Upper lobe of right lung (tissue), 1 donor: Measurements from ENCODE around the gene C3orf70. TPM values are rescaled to one million over a fixed set of nuclear protein-coding genes. Genes with fewer than 3 reads are reported as not detected.

Experiments
- ATAC-seq: fragments of 200-7000 bp; cut with Tn5 transposase; one replicate; pipeline ENCODE4 v1.9.1; 2020; ENCODE audit warnings: mild to moderate bottlenecking, moderate library complexity
- DNase-seq: peaks from one replicate; pipeline ENCODE4 v3.0.0-alpha.2; 2020
- H3K27ac ChIP-seq: fragments of 200-600 bp; one replicate; pipeline ENCODE4 v1.8.0; 2022
- H3K27me3 ChIP-seq: fragments of 200-600 bp; one replicate; pipeline ENCODE4 v1.8.0; 2022; ENCODE audit warnings: mild to moderate bottlenecking
- H3K36me3 ChIP-seq: fragments of 200-600 bp; one replicate; pipeline ENCODE4 v1.8.0; 2022
- H3K4me1 ChIP-seq: fragments of 200-600 bp; one replicate; pipeline ENCODE4 v1.8.0; 2022
- H3K4me3 ChIP-seq: fragments of 200-600 bp; one replicate; pipeline ENCODE4 v1.8.0; 2022; ENCODE audit warnings: mild to moderate bottlenecking
- H3K9me3 ChIP-seq: fragments of 200-600 bp; one replicate; pipeline ENCODE4 v1.8.0; 2022
- CTCF ChIP-seq: fragments of 200-600 bp; IDR thresholded peaks from one replicate; pipeline ENCODE4 v1.8.0; 2022; ENCODE audit warnings: antibody characterized with exemption
- intact Hi-C: fragments of 100-400 bp; cut with DNase I; formaldehyde crosslinking; loops from one replicate; pipeline ENCODE4 v1.11.0; 2022
- total RNA-seq: library from RNA; stranded (reverse); fragmentation: NEBNext Ultra II Directional; extraction: Animal tissue kit (Norgen Biotek cat#: 25700); gene quantifications from one replicate; pipeline ENCODE4 v1.2.1, GENCODE V29; 2021
- donor health status: DM: no; HTN: yes; CAD: no; lungs with severe emphysema.

C3orf70 gene
- total RNA-seq, 1 donor from 2014 or later: 4.1 TPM

GRCh38 chr3:185082829-185083228 is 70.0 kb downstream of the C3orf70 start:
- H3K4me1 ChIP-seq: no peaks in the 10 kb centered on the region
- no peaks in the 10 kb centered on the region for H3K9me3 ChIP-seq
- H3K36me3 ChIP-seq: no peaks in the 10 kb centered on the region
- ATAC-seq (no peak), DNase-seq (no peak)
- no peak overlapping the region for H3K4me3 ChIP-seq
- no peak overlapping the region for H3K27ac ChIP-seq
- TF ChIP-seq CTCF: no peak
- intact Hi-C loops: no loop called here
- H3K27me3 ChIP-seq: no peaks in the 10 kb centered on the region

- intact Hi-C loops: no loop called here
- Histone ChIP-seq H3K4me3 (no peak overlapping the region), H3K36me3 (no peaks in the 10 kb centered on the region), H3K4me1 (no peaks in the 10 kb centered on the region), H3K27me3 (no peaks in the 10 kb centered on the region), H3K27ac (no peak overlapping the region), H3K9me3 (no peaks in the 10 kb centered on the region)
- no peak for ATAC-seq
- no peak for DNase-seq
- no peak for TF ChIP-seq CTCF
Measured at GRCh38 chr3:185082149-185082548, 70.7 kb downstream of the C3orf70 start.

- TF ChIP-seq CTCF: no peak
- DNase-seq (no peak), ATAC-seq (no peak)
- Histone ChIP-seq H3K4me3 (no peak overlapping the region), H3K27ac (no peak overlapping the region), H3K36me3 (no peaks in the 10 kb centered on the region), H3K27me3 (no peaks in the 10 kb centered on the region), H3K9me3 (no peaks in the 10 kb centered on the region), H3K4me1 (no peaks in the 10 kb centered on the region)
- intact Hi-C loops: no loop called here
Measured at GRCh38 chr3:185081521-185081920, 71.3 kb downstream of the C3orf70 start.

- Histone ChIP-seq H3K36me3 (no peaks in the 10 kb centered on the region), H3K27ac (no peak overlapping the region), H3K4me1 (no peaks in the 10 kb centered on the region), H3K9me3 (no peaks in the 10 kb centered on the region), H3K27me3 (no peaks in the 10 kb centered on the region), H3K4me3 (no peak overlapping the region)
- DNase-seq: no peak
- intact Hi-C loops: no loop called here
- no peak for TF ChIP-seq CTCF
- no peak for ATAC-seq
Measured at GRCh38 chr3:185079625-185080024, 73.2 kb downstream of the C3orf70 start.

GRCh38 chr3:185076219-185076618 is 76.6 kb downstream of the C3orf70 start:
- intact Hi-C loops: no loop called here
- no peaks in the 10 kb centered on the region for H3K27me3 ChIP-seq
- no peak for ATAC-seq

More at GRCh38 chr3:185076219-185076618, 76.6 kb downstream of the C3orf70 start:
- H3K36me3 ChIP-seq: no peaks in the 10 kb centered on the region
- no peak overlapping the region for H3K27ac ChIP-seq
- no peak for DNase-seq
- no peaks in the 10 kb centered on the region for H3K9me3 ChIP-seq
- no peaks in the 10 kb centered on the region for H3K4me1 ChIP-seq
- no peak for TF ChIP-seq CTCF
- H3K4me3 ChIP-seq: no peak overlapping the region
